Measurements from ENCODE around the gene TSHZ2. TPM values are rescaled to one million over a fixed set of nuclear protein-coding genes. Genes with fewer than 3 reads are reported as not detected.
"Not testable (repeated sequence)": the region's sequence is repeated elsewhere in the genome, so short reads cannot be mapped to it uniquely, and the experiment has no call there.

The TSHZ2 gene
- total RNA-seq, 1 experiment from 2014 or later, result 0.05 TPM

- no peak for DNase-seq (ENCODE audit: low spot score)
These were observed 434.4 kb downstream of the TSHZ2 start for GRCh38 chr20:53406580-53406979.

DNA sequence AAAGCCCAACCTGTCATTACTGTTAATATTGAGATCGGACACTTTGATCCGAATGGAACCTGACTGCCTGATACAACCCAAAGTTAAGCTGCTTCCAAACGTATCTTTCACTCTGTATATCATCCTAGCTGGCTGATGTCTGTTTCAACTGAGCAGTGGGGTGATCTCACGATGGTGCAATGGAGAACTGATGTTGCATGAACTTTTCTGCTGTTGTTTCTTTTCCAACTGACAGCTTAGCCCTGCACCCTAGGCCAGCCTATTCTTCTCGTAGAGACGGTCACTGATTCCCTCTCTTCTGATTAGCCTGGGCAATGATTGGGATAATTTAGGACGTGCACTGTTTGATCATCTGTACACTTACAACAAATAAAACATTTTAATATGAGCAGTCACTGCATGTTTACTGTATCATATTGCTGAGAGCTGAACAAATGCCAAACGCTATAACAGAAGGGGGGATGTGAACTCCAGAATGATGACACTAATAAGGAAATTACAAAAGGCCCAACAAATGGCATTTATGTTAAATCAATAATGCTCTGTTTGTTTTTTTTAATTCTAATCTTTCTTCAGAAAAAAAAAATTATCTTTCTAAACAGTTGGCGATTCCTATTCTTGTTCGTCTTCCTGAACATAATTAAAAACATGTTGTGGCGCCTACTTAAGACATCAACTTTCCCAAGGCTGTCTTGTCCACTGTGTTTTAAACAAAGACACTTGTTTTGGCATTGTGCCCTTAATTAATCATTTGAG lies 436.7 kb downstream of the TSHZ2 start:
- no peak for DNase-seq (ENCODE audit: low spot score)

DNA sequence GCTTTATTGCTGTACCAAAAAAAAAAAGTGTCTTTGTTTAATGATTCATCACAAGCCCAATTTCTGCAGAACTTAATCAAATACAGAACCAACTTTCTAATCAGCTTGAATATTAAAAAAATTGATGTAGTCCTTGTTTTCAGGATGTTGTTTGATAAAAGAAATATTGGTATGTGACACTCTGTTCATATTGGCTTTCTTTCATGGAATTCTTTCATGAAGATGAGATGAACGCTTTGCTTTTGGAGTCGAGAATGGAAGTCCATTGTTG lies 437.2 kb downstream of the TSHZ2 start:
- DNase-seq (ENCODE audit: low spot score), result no peak

GRCh38 chr20:53411129-53411528 lies 439.0 kb downstream of the TSHZ2 start:
- no peak for DNase-seq (ENCODE audit: low spot score)

DNA sequence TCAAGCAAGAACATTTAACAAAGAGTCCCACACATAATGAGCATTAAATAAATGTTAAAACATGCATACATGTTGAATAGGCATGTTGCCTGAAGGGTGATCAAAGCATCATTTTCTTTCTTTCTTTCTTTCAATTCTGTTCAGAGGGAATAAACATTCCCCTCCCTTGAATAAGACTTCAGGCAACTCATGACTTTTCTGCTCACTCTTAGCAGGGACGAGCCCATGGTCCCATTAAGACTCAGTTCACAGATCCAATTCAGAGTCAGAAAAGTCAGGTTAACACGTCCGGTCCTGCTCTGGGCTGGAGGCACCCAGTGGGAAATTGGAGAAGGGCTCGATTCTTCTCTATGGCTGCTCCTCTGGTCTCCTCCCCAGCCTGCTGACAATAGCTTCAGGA lies 439.7 kb downstream of the TSHZ2 start:
- no peak for DNase-seq (ENCODE audit: low spot score)

GRCh38 chr20:53412577-53413185 lies 440.5 kb downstream of the TSHZ2 start:
- DNase-seq (ENCODE audit: low spot score), result no peak

DNA sequence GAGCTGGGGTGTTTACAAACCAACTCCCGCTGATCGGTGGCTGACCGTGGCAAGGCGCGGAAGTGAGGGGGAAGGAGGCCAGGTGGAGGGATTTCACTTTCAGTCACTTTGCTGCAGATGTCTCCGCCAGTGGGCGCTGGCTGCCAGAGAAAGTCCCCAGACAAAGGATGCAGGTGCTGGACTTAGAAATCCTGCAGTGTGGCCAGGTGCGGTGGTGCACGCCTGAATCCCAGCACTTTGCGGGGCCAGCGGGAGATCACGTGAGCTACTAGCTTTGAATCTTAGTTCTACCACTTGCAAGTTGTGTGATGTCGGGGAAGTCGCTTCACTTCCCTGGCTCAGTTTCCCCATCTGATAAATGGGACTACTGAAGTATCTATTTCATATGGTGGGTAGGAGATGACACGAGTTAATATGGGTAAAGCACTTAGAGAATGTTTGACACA lies 441.1 kb downstream of the TSHZ2 start:
- DNase-seq (ENCODE audit: low spot score), result peak; percentile 91

- not testable (repeated sequence) for DNase-seq (ENCODE audit: low spot score)
These were observed 441.7 kb downstream of the TSHZ2 start for GRCh38 chr20:53413845-53414244.

- no peak for DNase-seq (ENCODE audit: low spot score)
These were observed 447.7 kb downstream of the TSHZ2 start for GRCh38 chr20:53419693-53420460.

DNA sequence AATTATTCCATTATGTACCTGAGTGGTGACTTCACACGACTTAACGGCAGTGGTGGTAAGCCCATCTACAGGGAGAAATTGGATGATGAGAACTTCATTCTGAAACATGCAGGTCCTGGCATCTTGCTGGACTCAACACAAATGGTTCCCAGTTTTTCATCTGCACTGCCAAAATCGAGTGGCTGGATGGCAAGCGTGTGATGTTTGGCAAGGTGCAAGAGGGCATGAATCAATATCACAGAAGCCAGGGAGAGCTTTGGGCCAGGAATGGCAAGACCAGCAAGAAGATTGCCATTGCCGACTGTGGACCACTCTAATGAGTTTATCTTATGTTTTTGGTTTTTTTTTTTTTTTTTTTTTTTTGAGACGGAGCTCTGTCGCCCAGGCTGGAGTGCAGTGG lies 449.2 kb downstream of the TSHZ2 start:
- DNase-seq (ENCODE audit: low spot score), result no peak

GRCh38 chr20:53422039-53422438 lies 449.9 kb downstream of the TSHZ2 start:
- no peak for DNase-seq (ENCODE audit: low spot score)

GRCh38 chr20:53423587-53424146 lies 451.5 kb downstream of the TSHZ2 start:
- no peak for DNase-seq (ENCODE audit: low spot score)

- no peak for DNase-seq (ENCODE audit: low spot score)
These were observed 453.3 kb downstream of the TSHZ2 start for GRCh38 chr20:53425481-53425880.

DNA sequence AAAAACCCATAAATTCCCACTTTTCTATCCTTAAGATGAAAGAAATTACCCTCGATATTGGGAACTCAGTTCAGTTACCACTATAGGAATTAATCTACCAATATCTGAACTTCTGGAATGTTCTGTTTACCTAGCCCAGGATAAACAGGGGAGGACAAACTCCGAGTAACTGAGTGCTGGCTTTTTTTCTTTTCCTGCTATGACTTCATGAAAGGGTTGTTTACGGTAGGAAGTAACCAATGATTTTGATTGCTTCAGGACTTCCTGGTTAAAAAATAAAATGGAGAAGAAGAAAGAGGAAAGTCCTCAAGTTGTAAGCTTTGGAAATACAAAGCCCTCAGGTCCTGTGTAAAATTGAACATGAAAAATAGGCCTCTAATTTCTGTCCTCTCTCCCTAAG lies 453.8 kb downstream of the TSHZ2 start:
- no peak for DNase-seq (ENCODE audit: low spot score)

- no peak for DNase-seq (ENCODE audit: low spot score)
These were observed 454.7 kb downstream of the TSHZ2 start for GRCh38 chr20:53426766-53427312.

DNA sequence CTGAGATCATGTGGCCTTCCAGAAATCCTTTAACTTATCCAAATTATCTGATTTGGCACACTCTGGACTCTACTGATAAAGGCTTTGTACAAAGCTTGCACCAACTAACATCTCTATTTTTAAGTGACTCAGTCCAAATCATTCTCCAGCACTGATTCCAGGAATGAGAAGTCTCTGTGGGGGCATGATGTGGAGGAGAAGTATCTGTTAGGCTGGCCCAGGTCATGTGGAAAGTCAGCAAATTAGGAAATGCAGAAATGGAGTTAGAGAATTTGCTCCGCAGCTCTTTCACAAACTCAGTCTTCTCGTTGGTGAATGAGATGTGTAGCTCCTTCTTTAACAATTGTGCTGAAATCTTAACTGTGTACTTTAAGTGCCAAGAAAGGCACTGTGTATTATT lies 455.8 kb downstream of the TSHZ2 start:
- DNase-seq (ENCODE audit: low spot score), result no peak

DNA sequence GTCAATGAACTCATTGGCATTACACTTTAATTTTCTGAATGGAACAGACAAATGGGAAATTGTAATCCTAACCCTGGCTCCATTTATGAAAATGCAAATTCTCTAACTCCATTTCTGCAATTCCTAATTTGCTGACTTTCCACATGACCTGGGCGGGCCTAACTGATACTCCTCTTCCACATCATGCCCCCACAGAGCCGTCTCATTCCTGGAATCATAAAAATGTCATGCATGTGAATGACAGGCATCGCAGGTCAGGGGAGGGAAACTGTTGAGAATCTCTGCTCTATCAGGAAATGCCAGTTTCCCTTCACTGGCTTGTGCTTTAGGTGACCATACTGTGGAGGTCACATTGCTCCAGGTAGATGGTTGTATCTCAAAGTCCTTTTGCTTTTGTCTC lies 456.4 kb downstream of the TSHZ2 start:
- no peak for DNase-seq (ENCODE audit: low spot score)

DNA sequence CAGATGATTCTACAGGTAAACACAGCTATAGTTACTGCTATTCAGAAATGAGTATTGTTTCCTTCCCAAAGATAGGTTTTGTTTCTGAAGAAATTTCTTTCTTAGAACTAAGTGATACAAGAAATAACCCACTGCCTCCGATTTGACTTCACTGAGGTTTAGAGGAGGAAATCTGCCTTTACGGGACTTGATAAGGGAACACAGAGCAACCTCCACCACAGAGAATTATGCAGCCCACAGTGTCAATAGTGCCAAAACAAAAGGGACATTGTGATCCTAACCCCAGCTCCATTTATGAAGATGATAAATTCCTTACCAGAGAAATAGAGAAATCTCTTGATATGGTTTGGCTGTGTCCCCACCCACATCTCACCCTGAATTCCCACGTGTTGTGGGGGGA lies 456.8 kb downstream of the TSHZ2 start:
- DNase-seq (ENCODE audit: low spot score), result no peak

DNA sequence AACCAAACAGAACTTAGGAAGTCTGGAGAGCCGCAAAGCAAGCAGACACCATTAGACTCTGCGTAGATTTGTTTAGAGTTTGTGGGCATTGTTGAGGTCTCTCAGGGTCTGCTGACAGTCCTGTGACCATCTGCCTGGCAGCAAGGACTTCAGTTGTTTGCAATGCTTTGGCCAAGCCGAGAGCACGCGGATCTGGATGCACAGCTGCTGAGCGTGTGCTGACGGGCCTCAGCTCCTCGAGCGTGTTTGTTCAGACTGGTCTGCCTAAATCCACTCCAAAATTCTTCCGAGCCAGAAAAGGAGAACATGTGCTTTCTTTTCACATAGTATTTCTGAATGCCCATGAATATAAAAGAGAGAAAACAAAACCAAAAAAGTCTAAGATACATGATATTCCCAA lies 462.5 kb downstream of the TSHZ2 start:
- no peak for DNase-seq (ENCODE audit: low spot score)

DNA sequence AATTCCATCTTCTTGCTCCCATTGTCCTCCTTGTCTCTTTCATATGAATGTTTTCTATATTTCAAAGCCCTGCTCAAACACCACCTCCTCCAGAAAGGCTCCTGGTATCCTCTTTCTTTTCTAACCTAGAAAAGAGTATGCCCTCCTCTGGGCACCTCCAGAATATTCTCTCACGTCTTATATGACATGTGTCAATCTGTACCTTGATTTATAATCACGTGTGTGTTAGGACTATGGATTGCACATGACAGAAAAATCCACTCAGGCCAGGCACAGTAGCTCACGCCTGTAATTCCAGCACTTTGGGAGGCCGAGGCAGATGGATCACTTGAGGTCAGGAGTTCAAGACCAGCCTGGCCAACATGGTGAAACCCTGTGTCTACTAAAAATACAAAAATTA lies 464.8 kb downstream of the TSHZ2 start:
- DNase-seq (ENCODE audit: low spot score), result not testable (repeated sequence)

DNA sequence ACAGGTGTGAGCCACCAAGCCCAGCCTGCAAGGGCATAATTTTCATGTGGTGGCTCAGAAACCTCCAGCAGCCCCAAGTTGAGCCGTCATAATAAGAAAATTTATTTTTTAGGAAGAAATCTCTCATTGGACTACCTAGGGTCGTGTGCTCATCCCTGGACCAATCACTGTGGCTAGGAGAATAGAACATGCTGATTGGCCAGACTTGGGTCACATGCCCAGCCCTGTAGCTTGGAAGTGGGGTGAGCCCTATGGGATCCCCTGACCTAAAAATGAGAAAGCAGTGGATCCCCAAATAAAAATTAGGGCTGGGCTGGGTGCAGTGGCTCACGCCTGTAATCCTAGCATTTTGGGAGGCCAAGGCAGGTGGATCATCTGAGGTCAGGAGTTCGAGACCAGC lies 466.2 kb downstream of the TSHZ2 start:
- no peak for DNase-seq (ENCODE audit: low spot score)

DNA sequence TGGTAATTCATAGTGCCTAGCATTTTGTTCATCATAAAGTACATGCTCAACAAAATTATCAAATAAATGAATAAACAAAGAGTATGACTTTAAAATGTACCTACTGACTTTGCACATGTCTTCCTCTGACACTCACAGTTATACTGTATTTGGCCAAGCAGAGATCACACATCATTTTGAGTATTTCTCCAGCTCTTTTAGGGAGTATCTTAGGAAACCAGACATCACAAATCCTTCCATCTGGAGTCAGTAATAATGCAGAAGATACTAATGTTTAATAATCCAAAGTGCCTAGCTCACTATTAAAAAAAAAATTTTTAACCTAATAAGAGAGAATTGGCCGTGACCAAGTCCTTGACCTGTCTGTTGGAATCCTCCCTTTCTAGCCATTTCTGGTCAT lies 466.9 kb downstream of the TSHZ2 start:
- no peak for DNase-seq (ENCODE audit: low spot score)

Measured in HT-29 (cell line).